Measurements from ENCODE around the gene INMT.

INMT gene

DNA sequence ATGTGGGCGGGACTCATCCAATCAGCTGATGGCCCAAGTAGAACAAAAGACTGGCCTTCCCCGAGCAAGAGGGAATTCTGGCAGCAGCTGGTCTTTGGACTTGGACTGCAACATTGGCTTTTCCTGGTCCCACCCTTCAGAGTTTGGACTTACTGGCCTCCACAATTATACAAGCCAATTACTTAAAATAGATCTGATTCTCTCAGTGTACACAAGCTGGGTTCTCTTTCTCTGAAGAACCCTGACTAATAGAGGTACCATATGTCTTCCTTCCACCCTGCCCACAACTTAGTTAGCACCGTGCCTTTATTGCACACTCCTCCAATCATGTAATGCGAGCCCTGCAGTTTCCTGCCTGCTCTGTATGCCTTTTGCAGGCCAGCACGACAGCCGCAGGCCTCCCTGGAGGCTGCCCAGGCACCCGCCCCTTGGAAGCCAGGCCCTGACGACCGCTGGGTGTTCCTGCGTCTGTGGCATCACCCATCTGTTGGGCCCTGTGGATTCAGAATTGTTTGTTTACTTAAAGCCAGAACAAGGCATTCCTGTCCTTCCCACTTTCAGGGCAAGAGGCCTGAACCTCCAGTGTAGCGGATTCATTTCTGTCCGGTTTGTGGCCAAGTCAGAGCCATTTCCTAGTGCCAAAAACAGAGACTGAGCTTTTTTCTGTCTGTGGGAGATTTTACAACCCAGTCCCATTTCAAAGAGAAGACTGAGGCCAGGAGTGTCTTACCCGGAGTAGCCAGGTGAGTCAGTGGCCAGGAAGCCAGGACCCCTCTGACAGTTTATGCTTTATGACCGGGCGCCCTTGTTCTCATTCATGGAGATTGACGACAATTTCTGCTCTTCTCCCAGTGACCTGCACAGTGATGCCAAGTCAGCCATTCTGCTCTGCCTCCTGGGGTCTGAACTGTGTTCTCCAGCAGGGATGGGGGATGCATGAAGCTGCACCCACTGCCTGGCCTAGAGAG lies 968 bp upstream of the INMT start:
- WGBS, 2 experiments, result 85 to 87% methylated on average over 16 of the region's 16 CpGs
- H3K27ac ChIP-seq (ENCODE audit: insufficient read depth, low read depth, low read length, poor library complexity, severe bottlenecking), result no peak overlapping the region

DNA sequence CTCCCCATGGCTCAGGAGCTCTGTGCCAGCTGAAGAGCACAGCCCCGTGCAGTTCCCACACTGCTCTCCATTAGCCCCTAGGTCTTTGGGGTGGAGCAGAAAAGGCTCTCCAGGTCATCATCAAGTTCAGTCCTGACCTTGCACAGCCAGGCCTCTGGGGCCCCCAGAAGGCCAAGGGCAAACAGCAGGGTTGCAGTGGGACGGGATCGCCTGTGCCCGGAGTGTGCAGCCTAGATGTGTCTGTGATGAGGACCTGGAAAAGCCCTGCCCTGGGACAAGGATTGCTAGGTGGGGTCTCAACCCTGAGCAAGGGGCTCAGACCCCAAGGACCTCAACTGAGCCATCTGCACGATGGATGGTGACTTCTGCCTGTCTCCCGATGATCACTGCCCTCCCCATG lies 549 bp downstream of the INMT start:
- 94 to 95% methylated on average over 6 of the region's 6 CpGs for WGBS, 2 experiments
- no peaks in the 10 kb centered on the region for H3K36me3 ChIP-seq (ENCODE audit: control insufficient read depth, insufficient read depth, low read length)
- no peaks in the 10 kb centered on the region for H3K9me3 ChIP-seq (ENCODE audit: control insufficient read depth, low read length)
- no peak overlapping the region for H3K4me3 ChIP-seq (ENCODE audit: insufficient read depth, low read depth, low read length)
- no peaks in the 10 kb centered on the region for H3K4me1 ChIP-seq (ENCODE audit: control insufficient read depth, insufficient read depth, low read length)
- no peak overlapping the region for H3K27ac ChIP-seq (ENCODE audit: insufficient read depth, low read depth, low read length, poor library complexity, severe bottlenecking)
- H3K27me3 ChIP-seq (ENCODE audit: control insufficient read depth, insufficient read depth, low read length, poor library complexity, severe bottlenecking), result no peaks in the 10 kb centered on the region

More for the DNA sequence above, 968 bp upstream of the INMT start:
- Histone ChIP-seq H3K4me3 (ENCODE audit: insufficient read depth, low read depth, low read length) (no peak overlapping the region), H3K27me3 (ENCODE audit: control insufficient read depth, insufficient read depth, low read length, poor library complexity, severe bottlenecking) (no peaks in the 10 kb centered on the region), H3K4me1 (ENCODE audit: control insufficient read depth, insufficient read depth, low read length) (no peaks in the 10 kb centered on the region), H3K9me3 (ENCODE audit: control insufficient read depth, low read length) (no peaks in the 10 kb centered on the region), H3K36me3 (ENCODE audit: control insufficient read depth, insufficient read depth, low read length) (no peaks in the 10 kb centered on the region)

DNA sequence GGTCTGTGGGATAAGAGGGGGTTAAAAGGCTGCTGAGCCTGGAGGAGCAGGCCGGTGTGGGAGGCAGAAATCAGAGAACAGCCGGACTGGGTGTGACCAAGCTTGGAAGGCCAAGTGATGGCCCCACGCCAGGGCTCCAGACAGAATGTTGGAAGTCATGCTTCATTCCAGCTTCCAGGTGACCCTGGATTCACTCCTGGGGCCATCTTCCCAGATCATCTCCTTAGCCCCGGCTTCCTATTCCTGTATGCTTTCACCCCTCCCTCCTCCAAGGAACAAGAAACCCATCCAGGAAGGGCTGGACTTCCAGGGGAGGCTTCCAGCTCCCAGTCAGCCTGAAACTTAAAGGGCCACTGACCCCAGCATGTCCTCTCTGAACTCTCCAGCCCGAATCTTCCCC lies 1.0 kb downstream of the INMT start:
- Histone ChIP-seq H3K27ac (ENCODE audit: insufficient read depth, low read depth, low read length, poor library complexity, severe bottlenecking) (no peak overlapping the region), H3K36me3 (ENCODE audit: control insufficient read depth, insufficient read depth, low read length) (no peaks in the 10 kb centered on the region), H3K4me3 (ENCODE audit: insufficient read depth, low read depth, low read length) (no peak overlapping the region), H3K27me3 (ENCODE audit: control insufficient read depth, insufficient read depth, low read length, poor library complexity, severe bottlenecking) (no peaks in the 10 kb centered on the region), H3K4me1 (ENCODE audit: control insufficient read depth, insufficient read depth, low read length) (no peaks in the 10 kb centered on the region), H3K9me3 (ENCODE audit: control insufficient read depth, low read length) (no peaks in the 10 kb centered on the region)
- 88 to 90% methylated on average over 5 of the region's 5 CpGs for WGBS, 2 experiments

DNA sequence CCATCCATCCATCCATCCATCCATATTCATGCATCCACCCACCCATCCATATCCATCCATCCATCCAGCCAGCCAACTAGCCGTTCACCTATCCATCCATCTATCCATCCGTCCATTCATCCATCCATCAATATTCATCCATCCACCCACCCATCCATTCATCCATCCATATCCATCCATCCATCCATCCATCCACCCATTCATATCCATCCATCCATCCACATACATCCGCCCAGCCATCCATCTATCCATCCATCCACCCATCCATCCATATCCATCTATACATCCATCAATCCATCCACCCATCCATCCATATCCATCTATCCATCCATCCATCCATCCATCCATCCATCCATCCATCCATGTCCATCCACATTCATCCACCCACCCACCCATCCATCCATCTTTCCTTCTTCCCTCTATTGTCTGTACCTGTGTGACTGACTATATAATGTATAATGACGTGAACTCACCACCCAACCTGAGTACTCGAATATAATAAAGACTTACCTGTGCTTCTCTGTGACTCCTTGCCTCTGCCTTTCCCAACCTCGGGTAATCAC lies 2.5 kb downstream of the INMT start:
- WGBS, 2 experiments, result 74 to 77% methylated on average over 6 of the region's 6 CpGs
- Histone ChIP-seq H3K27ac (ENCODE audit: insufficient read depth, low read depth, low read length, poor library complexity, severe bottlenecking) (no peak overlapping the region), H3K27me3 (ENCODE audit: control insufficient read depth, insufficient read depth, low read length, poor library complexity, severe bottlenecking) (no peaks in the 10 kb centered on the region), H3K4me3 (ENCODE audit: insufficient read depth, low read depth, low read length) (no peak overlapping the region), H3K4me1 (ENCODE audit: control insufficient read depth, insufficient read depth, low read length) (no peaks in the 10 kb centered on the region), H3K36me3 (ENCODE audit: control insufficient read depth, insufficient read depth, low read length) (no peaks in the 10 kb centered on the region), H3K9me3 (ENCODE audit: control insufficient read depth, low read length) (no peaks in the 10 kb centered on the region)

DNA sequence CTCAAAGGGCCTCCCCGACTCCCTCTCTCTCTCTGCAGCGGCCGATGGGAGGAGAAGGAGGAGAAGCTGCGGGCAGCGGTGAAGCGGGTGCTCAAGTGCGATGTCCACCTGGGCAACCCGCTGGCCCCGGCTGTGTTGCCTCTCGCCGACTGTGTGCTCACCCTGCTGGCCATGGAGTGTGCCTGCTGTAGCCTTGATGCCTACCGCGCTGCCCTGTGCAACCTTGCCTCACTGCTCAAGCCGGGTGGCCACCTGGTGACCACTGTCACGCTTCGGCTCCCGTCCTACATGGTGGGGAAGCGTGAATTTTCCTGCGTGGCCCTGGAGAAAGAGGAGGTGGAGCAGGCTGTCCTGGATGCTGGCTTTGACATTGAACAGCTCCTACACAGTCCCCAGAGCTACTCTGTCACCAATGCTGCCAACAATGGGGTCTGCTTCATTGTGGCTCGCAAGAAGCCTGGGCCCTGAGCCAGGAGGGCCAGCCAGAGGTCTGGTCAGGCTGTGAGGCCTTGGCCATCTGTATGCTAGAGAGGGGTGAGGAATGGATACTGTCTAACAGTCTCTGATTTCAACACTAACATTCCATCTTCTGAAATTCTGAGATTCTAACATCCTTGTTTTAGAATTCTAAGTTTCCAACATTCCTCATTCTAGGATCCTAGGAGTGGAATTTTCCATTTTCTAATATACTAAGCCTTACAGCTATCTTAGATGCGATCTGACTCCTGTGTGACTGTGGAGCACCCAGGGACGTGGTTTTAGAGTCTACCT lies 3.6 kb downstream of the INMT start:
- no peak overlapping the region for H3K4me3 ChIP-seq (ENCODE audit: insufficient read depth, low read depth, low read length)
- WGBS, 2 experiments, result 93 to 95% methylated on average over 22 of the region's 22 CpGs
- H3K27me3 ChIP-seq (ENCODE audit: control insufficient read depth, insufficient read depth, low read length, poor library complexity, severe bottlenecking), result no peaks in the 10 kb centered on the region
- no peaks in the 10 kb centered on the region for H3K4me1 ChIP-seq (ENCODE audit: control insufficient read depth, insufficient read depth, low read length)
- H3K36me3 ChIP-seq (ENCODE audit: control insufficient read depth, insufficient read depth, low read length), result no peaks in the 10 kb centered on the region
- H3K9me3 ChIP-seq (ENCODE audit: control insufficient read depth, low read length), result no peaks in the 10 kb centered on the region
- no peak overlapping the region for H3K27ac ChIP-seq (ENCODE audit: insufficient read depth, low read depth, low read length, poor library complexity, severe bottlenecking)

DNA sequence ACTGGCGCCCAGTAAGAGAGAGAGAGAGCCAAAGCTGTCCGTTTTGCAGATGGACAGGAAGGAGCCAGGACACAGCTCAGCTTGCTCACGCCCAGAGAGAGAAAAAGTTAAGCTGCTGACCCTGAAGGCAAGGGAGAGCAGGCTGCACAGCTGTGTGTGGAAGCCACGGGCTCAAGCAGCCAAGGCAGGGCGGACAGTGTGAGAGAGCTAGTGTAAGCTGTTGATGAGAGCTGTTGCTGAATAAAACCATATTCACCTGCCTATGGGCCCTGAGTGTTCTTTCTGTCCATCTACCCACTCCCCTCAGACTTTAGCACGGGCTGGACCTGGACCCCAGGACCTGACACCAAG lies 5.4 kb downstream of the INMT start:
- no peaks in the 10 kb centered on the region for H3K36me3 ChIP-seq (ENCODE audit: control insufficient read depth, insufficient read depth, low read length)
- H3K27ac ChIP-seq (ENCODE audit: insufficient read depth, low read depth, low read length, poor library complexity, severe bottlenecking), result no peak overlapping the region
- no peaks in the 10 kb centered on the region for H3K4me1 ChIP-seq (ENCODE audit: control insufficient read depth, insufficient read depth, low read length)
- no peak overlapping the region for H3K4me3 ChIP-seq (ENCODE audit: insufficient read depth, low read depth, low read length)
- no peaks in the 10 kb centered on the region for H3K9me3 ChIP-seq (ENCODE audit: control insufficient read depth, low read length)
- 76 to 77% methylated on average over 6 of the region's 6 CpGs for WGBS, 2 experiments
- no peaks in the 10 kb centered on the region for H3K27me3 ChIP-seq (ENCODE audit: control insufficient read depth, insufficient read depth, low read length, poor library complexity, severe bottlenecking)

DNA sequence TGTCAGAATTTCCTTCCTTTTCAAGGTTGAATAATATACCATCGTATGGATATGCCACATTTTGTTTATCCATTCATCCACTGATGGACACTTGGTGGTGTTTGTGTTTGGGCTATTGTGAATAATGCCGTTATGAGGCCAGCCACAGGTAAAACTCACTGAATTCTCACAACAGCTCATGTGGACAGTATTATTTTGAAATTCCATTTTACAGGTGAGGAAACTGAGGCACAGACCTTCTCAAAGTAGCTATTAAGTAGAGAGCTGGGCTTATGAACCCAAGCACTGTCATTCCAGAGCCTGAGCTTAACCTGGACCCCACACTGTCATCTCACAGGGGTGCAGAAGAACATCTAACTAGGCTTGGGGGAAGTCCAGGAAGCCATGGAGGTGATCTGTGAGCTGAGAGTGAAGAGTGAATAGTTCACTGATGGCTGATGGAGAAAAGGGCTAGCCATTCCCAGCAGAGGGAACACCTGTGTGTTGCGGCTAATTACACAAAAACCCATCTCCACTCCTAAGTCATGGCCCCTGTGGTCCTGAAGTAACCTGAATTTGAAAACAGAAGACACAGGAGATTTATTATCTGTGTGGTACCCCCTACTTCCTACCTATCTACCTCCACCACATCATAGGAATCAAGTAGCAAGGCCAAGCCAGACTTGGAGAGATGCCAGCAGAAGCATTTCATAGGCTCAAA lies 8.7 kb downstream of the INMT start:
- H3K27ac ChIP-seq (ENCODE audit: insufficient read depth, low read depth, low read length, poor library complexity, severe bottlenecking), result no peak overlapping the region
- WGBS, 2 experiments, result 95 to 100% methylated on average over 3 of the region's 3 CpGs

DNA sequence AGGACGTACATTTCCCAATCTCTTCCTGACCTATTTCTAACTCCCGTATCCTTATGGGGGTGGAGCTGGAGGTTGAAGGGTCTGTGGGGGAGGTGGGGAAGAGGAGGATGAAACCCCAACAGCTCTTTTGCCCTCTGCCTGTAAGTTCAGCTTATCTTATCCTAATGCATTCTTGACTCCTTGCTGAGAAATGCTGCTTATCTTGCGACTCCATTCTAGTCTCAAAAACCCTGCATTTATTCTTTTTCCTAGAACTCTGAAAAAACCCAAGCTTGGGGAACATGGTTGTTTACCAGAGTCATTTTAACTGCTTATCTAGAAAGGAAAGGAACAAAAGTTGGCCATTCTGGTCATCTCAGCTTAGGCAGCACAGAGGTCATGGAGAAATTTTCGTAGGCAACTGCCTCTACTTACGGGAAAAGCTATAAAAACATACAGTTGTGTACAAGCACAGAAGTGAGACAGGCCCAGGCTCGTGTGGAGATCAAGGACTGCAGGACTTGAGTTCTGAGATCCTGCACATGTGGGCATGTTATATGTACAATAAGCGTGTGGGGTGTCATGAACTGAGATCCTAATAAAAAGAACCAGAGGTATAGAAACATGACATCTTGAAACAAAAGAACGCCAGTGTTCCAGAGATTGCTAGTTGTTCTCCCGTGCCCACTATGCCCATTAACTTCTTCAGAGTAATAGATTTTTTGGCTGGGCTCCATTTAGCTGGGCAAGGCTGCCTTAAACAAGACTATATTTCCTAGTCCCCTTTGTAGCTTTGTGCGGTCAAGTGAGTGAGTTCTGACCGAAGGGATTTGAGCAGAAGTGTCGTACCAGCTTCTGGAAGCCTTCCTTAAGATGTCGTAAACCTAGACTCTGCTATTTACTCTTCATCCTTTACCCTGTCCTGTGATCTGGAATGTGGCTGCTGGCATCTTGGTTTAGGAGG lies 9.6 kb downstream of the INMT start:
- Histone ChIP-seq H3K4me3 (ENCODE audit: insufficient read depth, low read depth, low read length) (no peak overlapping the region), H3K36me3 (ENCODE audit: control insufficient read depth, insufficient read depth, low read length) (no peaks in the 10 kb centered on the region), H3K27ac (ENCODE audit: insufficient read depth, low read depth, low read length, poor library complexity, severe bottlenecking) (no peak overlapping the region), H3K4me1 (ENCODE audit: control insufficient read depth, insufficient read depth, low read length) (no peaks in the 10 kb centered on the region), H3K27me3 (ENCODE audit: control insufficient read depth, insufficient read depth, low read length, poor library complexity, severe bottlenecking) (peaks cover under 1% of the 10 kb centered on the region), H3K9me3 (ENCODE audit: control insufficient read depth, low read length) (no peaks in the 10 kb centered on the region)
- WGBS, 2 experiments, result 92% methylated on average over 12 to 13 of the region's 13 CpGs

More for the DNA sequence above, 8.7 kb downstream of the INMT start:
- H3K4me1 ChIP-seq (ENCODE audit: control insufficient read depth, insufficient read depth, low read length), result no peaks in the 10 kb centered on the region
- H3K36me3 ChIP-seq (ENCODE audit: control insufficient read depth, insufficient read depth, low read length), result no peaks in the 10 kb centered on the region
- H3K4me3 ChIP-seq (ENCODE audit: insufficient read depth, low read depth, low read length), result no peak overlapping the region
- H3K27me3 ChIP-seq (ENCODE audit: control insufficient read depth, insufficient read depth, low read length, poor library complexity, severe bottlenecking), result no peaks in the 10 kb centered on the region
- no peaks in the 10 kb centered on the region for H3K9me3 ChIP-seq (ENCODE audit: control insufficient read depth, low read length)

Data from ectodermal cell (in vitro differentiated cells).